ENCODE data around the gene EDN2. TPM values are rescaled to one million over a fixed set of nuclear protein-coding genes. Genes with fewer than 3 reads are reported as not detected.
A peak's percentile ranks its signal among the peaks of the same experiment; 100 is the strongest.

EDN2 gene
- total RNA-seq, 1 donor from 2014 or later, result not detected

DNA sequence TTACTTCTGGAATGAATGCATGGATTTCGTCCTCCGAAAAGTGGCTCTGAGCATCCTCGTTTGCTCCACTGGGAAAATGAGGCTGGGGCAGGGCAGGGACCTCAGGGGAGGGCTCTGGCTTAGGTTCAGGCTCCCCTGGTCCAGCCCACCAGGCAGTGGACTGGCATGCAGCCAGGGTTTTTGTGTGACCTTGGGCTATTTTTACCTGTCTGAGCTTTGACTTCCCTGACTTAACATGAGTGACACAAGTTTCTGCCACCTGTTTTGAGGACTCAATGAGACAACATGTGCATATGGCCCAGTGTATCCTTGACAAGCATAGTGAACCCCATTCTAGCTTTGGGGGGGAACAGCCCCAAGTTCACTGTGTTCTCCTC is 32.6 kb upstream of the EDN2 start:
- H3K36me3 Mint-ChIP-seq (ENCODE audit: unreplicated experiment), result peaks cover 10% of the 10 kb centered on the region
- no peak for DNase-seq
- peak overlapping the region; percentile 67 for H3K4me3 Mint-ChIP-seq (ENCODE audit: unreplicated experiment)
- no peak for TF ChIP-seq CTCF (IDR thresholded peaks at IDR 0.05; ENCODE audit: partially characterized antibody, unreplicated experiment)
- no peak overlapping the region for H3K27ac Mint-ChIP-seq (ENCODE audit: unreplicated experiment)
- H3K4me1 Mint-ChIP-seq (ENCODE audit: low read depth, unreplicated experiment), result peaks cover 6% of the 10 kb centered on the region
- H3K27me3 Mint-ChIP-seq (ENCODE audit: unreplicated experiment), result peaks cover 6% of the 10 kb centered on the region
- H3K9me3 Mint-ChIP-seq (ENCODE audit: unreplicated experiment), result peaks cover 7% of the 10 kb centered on the region

- TF ChIP-seq CTCF (IDR thresholded peaks at IDR 0.05; ENCODE audit: partially characterized antibody, unreplicated experiment), result peak; percentile 92
- peaks cover 11% of the 10 kb centered on the region for H3K4me1 Mint-ChIP-seq (ENCODE audit: low read depth, unreplicated experiment)
- H3K27ac Mint-ChIP-seq (ENCODE audit: unreplicated experiment), result no peak overlapping the region
These were observed 31.9 kb upstream of the EDN2 start for GRCh38 chr1:41516168-41517061.

GRCh38 chr1:41515778-41516167 is 31.3 kb upstream of the EDN2 start:
- H3K36me3 Mint-ChIP-seq (ENCODE audit: unreplicated experiment), result peaks cover 15% of the 10 kb centered on the region
- DNase-seq, result no peak
- no peak overlapping the region for H3K4me3 Mint-ChIP-seq (ENCODE audit: unreplicated experiment)
- peaks cover 7% of the 10 kb centered on the region for H3K9me3 Mint-ChIP-seq (ENCODE audit: unreplicated experiment)
- H3K27me3 Mint-ChIP-seq (ENCODE audit: unreplicated experiment), result peaks cover 8% of the 10 kb centered on the region
- H3K27ac Mint-ChIP-seq (ENCODE audit: unreplicated experiment), result no peak overlapping the region
- peaks cover 14% of the 10 kb centered on the region for H3K4me1 Mint-ChIP-seq (ENCODE audit: low read depth, unreplicated experiment)
- no peak for TF ChIP-seq CTCF (IDR thresholded peaks at IDR 0.05; ENCODE audit: partially characterized antibody, unreplicated experiment)

More at GRCh38 chr1:41516168-41517061, 31.9 kb upstream of the EDN2 start:
- H3K27me3 Mint-ChIP-seq (ENCODE audit: unreplicated experiment), result peaks cover 8% of the 10 kb centered on the region
- H3K36me3 Mint-ChIP-seq (ENCODE audit: unreplicated experiment), result peaks cover 15% of the 10 kb centered on the region
- peaks cover 7% of the 10 kb centered on the region for H3K9me3 Mint-ChIP-seq (ENCODE audit: unreplicated experiment)
- peak; percentile 93 for DNase-seq
- H3K4me3 Mint-ChIP-seq (ENCODE audit: unreplicated experiment), result peak overlapping the region; percentile 75

DNA sequence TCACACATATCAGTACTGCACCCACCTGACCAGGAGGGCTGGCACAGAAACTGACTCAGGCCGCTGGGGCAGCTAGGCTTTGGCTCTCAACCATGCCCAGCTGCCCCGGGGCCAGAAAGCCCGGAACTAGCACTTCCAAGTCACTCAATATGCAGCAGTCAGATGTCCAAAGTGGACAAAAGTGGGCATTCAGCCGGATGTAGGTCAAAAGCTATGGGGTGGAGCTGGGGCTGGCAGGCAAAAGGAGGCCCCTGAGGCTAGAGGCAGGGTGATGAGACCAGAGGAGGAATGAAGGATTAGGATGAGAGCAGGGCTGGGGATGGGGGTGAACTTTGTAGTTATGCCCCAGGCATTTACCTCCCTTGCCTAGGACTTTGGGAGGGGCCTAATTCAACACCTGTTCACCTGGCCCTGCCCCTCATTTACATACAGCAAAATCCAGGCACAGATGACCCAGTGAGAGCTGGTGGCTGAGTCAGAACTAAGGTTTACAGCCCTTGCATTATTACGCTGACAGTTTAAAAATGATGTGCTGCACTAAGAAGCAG is 30.7 kb upstream of the EDN2 start:
- Mint-ChIP-seq H3K27ac (ENCODE audit: unreplicated experiment) (no peak overlapping the region), H3K9me3 (ENCODE audit: unreplicated experiment) (peaks cover 8% of the 10 kb centered on the region), H3K27me3 (ENCODE audit: unreplicated experiment) (peaks cover 8% of the 10 kb centered on the region), H3K4me3 (ENCODE audit: unreplicated experiment) (no peak overlapping the region), H3K36me3 (ENCODE audit: unreplicated experiment) (peaks cover 15% of the 10 kb centered on the region), H3K4me1 (ENCODE audit: low read depth, unreplicated experiment) (peaks cover 14% of the 10 kb centered on the region)
- no peak for TF ChIP-seq CTCF (IDR thresholded peaks at IDR 0.05; ENCODE audit: partially characterized antibody, unreplicated experiment)
- no peak for DNase-seq

GRCh38 chr1:41514381-41514780 is 29.9 kb upstream of the EDN2 start:
- Mint-ChIP-seq H3K4me1 (ENCODE audit: low read depth, unreplicated experiment) (peaks cover 19% of the 10 kb centered on the region), H3K9me3 (ENCODE audit: unreplicated experiment) (peaks cover 9% of the 10 kb centered on the region), H3K36me3 (ENCODE audit: unreplicated experiment) (peaks cover 9% of the 10 kb centered on the region), H3K4me3 (ENCODE audit: unreplicated experiment) (no peak overlapping the region), H3K27ac (ENCODE audit: unreplicated experiment) (no peak overlapping the region), H3K27me3 (ENCODE audit: unreplicated experiment) (peaks cover 9% of the 10 kb centered on the region)
- DNase-seq, result no peak
- no peak for TF ChIP-seq CTCF (IDR thresholded peaks at IDR 0.05; ENCODE audit: partially characterized antibody, unreplicated experiment)
